IMR-90 (cell line): ENCODE measurements around the gene TMEM238. TPM values are rescaled to one million over a fixed set of nuclear protein-coding genes. Genes with fewer than 3 reads are reported as not detected.

Experiments
- ATAC-seq: fragments of 200-7000 bp; cut with Tn5 transposase; 2 replicates; pipeline ENCODE4 v1.9.1; 2020; ENCODE audit warnings: low read depth, mild to moderate bottlenecking, moderate library complexity
- BruUV-seq: library from RNA; stranded (reverse); fragments of 400-500 nt; replicated peaks from 2 replicates; lab custom pipeline; 2021; lab: Mats Ljungman, UMichigan
- CTCF ChIA-PET: fragments of 300-600 bp; formaldehyde crosslinking; extraction: SDS; loops from one replicate; lab custom pipeline; 2021; ENCODE audit warnings: antibody characterized with exemption; lab: Yijun Ruan, JAX
- POLR2A ChIA-PET: fragments of 300-600 bp; sonication (Branson Sonifier 250); formaldehyde crosslinking; loops from one replicate; lab custom pipeline; 2022; ENCODE audit warnings: antibody characterized with exemption; ENCODE audit not compliant: unreplicated experiment; lab: Charles Lee
- DNase-seq: peaks from one replicate; pipeline ENCODE4 v3.0.0; 2013
- H2AFZ ChIP-seq: replicated peaks from 2 replicates; pipeline ENCODE3; 2013; ENCODE audit warnings: low read length, mild to moderate bottlenecking; ENCODE audit not compliant: poor library complexity
- H2AK5ac ChIP-seq: 2 replicates; pipeline ENCODE4 v1.6.1; 2013; ENCODE audit warnings: low read depth, low read length, inconsistent platforms
- H2AK9ac ChIP-seq: replicated peaks from 2 replicates; pipeline ENCODE3; 2013; ENCODE audit warnings: mild to moderate bottlenecking, low read depth, low read length, moderate library complexity; ENCODE audit not compliant: poor library complexity
- H2BK120ac ChIP-seq: 2 replicates; pipeline ENCODE4 v1.6.1; 2013; ENCODE audit warnings: low read depth, low read length, inconsistent platforms
- H2BK15ac ChIP-seq: 3 replicates; pipeline ENCODE4 v1.6.1; 2013; ENCODE audit warnings: low read depth, low read length, inconsistent platforms
- H2BK20ac ChIP-seq: 2 replicates; pipeline ENCODE4 v1.6.1; 2013; ENCODE audit warnings: low read depth, mild to moderate bottlenecking, inconsistent platforms, low read length, moderate library complexity
- H2BK5ac ChIP-seq: 2 replicates; pipeline ENCODE4 v1.6.1; 2013; ENCODE audit warnings: mild to moderate bottlenecking, low read depth, low read length, inconsistent platforms; ENCODE audit not compliant: poor library complexity, severe bottlenecking
- H3K14ac ChIP-seq: replicated peaks from 2 replicates; pipeline ENCODE4 v1.6.1; 2013; ENCODE audit warnings: low read depth, low read length, inconsistent platforms
- H3K18ac ChIP-seq: 2 replicates; pipeline ENCODE4 v1.6.1; 2013; ENCODE audit warnings: low read depth, low read length, control low read depth
- H3K23ac ChIP-seq: 2 replicates; pipeline ENCODE4 v1.6.1; 2013; ENCODE audit warnings: low read depth, low read length, inconsistent platforms
- H3K27ac ChIP-seq: 2 replicates; pipeline ENCODE4 v1.5.1; 2013; ENCODE audit warnings: mild to moderate bottlenecking, control low read depth, low read length; ENCODE audit not compliant: insufficient read depth
- H3K27me3 ChIP-seq: 2 replicates; pipeline ENCODE4 v1.6.1; 2013; ENCODE audit warnings: low read length; ENCODE audit not compliant: control insufficient read depth, insufficient read depth
- H3K36me3 ChIP-seq: 2 replicates; pipeline ENCODE4 v1.6.1; 2013; ENCODE audit warnings: low read length, mixed read lengths; ENCODE audit not compliant: control insufficient read depth, insufficient read depth
- H3K4ac ChIP-seq: 2 replicates; pipeline ENCODE4 v1.6.1; 2013; ENCODE audit warnings: low read depth, low read length, inconsistent platforms
- H3K4me1 ChIP-seq: 2 replicates; pipeline ENCODE4 v1.6.1; 2013; ENCODE audit warnings: low read length, mixed read lengths; ENCODE audit not compliant: control insufficient read depth, insufficient read depth
- H3K4me2 ChIP-seq: 2 replicates; pipeline ENCODE4 v1.6.1; 2013; ENCODE audit warnings: low read depth, mild to moderate bottlenecking, control low read depth, low read length, moderate library complexity
- H3K4me3 ChIP-seq: 2 replicates; pipeline ENCODE4 v1.5.1; 2013; ENCODE audit warnings: low read depth, mild to moderate bottlenecking, control low read depth, low read length, moderate library complexity; ENCODE audit not compliant: insufficient read depth
- H3K56ac ChIP-seq: 2 replicates; pipeline ENCODE4 v1.6.1; 2013; ENCODE audit warnings: low read length, inconsistent platforms; ENCODE audit not compliant: insufficient read depth; ENCODE audit errors: extremely low read depth
- H3K79me1 ChIP-seq, 2 experiments: 2 replicates each; pipeline ENCODE4 v1.6.1; 2013; ENCODE audit warnings: low read length in 2 of 2, inconsistent platforms in 1 of 2, low read depth in 1 of 2
- H3K9ac ChIP-seq: 2 replicates; pipeline ENCODE4 v1.6.1; 2013; ENCODE audit warnings: low read depth, low read length, control low read depth
- H3K9me1 ChIP-seq: 2 replicates; pipeline ENCODE4 v1.6.1; 2013; ENCODE audit warnings: low read length, inconsistent platforms; ENCODE audit not compliant: insufficient read depth
- H3K9me3 ChIP-seq: 2 replicates; pipeline ENCODE4 v1.6.1; 2013; ENCODE audit warnings: low read length; ENCODE audit not compliant: control insufficient read depth, insufficient read depth
- H4K20me1 ChIP-seq: 2 replicates; pipeline ENCODE4 v1.6.1; 2013; ENCODE audit warnings: low read length, inconsistent platforms; ENCODE audit not compliant: insufficient read depth
- H4K5ac ChIP-seq: 2 replicates; pipeline ENCODE4 v1.6.1; 2013; ENCODE audit warnings: mild to moderate bottlenecking, low read depth, low read length, control low read depth
- H4K8ac ChIP-seq, 2 experiments: 2 replicates each; pipeline ENCODE4 v1.6.1; 2013; ENCODE audit warnings: low read depth in 2 of 2, low read length in 2 of 2, control low read depth in 1 of 2, inconsistent platforms in 1 of 2
- H4K91ac ChIP-seq: 2 replicates; pipeline ENCODE4 v1.6.1; 2013; ENCODE audit warnings: low read depth, low read length, inconsistent platforms; ENCODE audit not compliant: insufficient read depth
- FOS ChIP-seq: fragments of 150-350 bp; IDR thresholded peaks from 2 replicates; pipeline ENCODE4 v1.6.1; 2016; ENCODE audit warnings: low read depth, low read length
- MAFK ChIP-seq: IDR thresholded peaks from 2 replicates; pipeline ENCODE4 v1.6.1; 2012; ENCODE audit warnings: low read depth, low read length, improper control_type of control experiment
- MAZ ChIP-seq: IDR thresholded peaks from 2 replicates; pipeline ENCODE4 v1.6.1; 2012; ENCODE audit warnings: low read depth, mild to moderate bottlenecking, low read length, improper control_type of control experiment, moderate library complexity, borderline replicate concordance
- RAD21 ChIP-seq: IDR thresholded peaks from 2 replicates; pipeline ENCODE4 v1.6.1; 2012; ENCODE audit warnings: low read length, improper control_type of control experiment
- WGBS, 2 experiments: methylation state at CpG; one replicate each; pipeline versions ENCODE4 v1.1.5 to v1.1.7; 2013; ENCODE audit warnings: missing lambda C conversion rate in 2 of 2; ENCODE audit not compliant: insufficient read length in 1 of 2; ENCODE audit errors: extremely low coverage in 2 of 2; 5-methylcytosine and 5-hydroxymethylcytosine counted together
- dilution Hi-C: fragments of 300-500 bp; cut with HindIII; formaldehyde crosslinking; loops from one replicate; pipeline ENCODE4 v1.14.3; 2018; ENCODE audit warnings: low sequenced_read_pairs; ENCODE audit not compliant: unreplicated experiment
- in situ Hi-C: fragments of 300-500 bp; cut with MboI; formaldehyde crosslinking; loops from 3 replicates; pipeline ENCODE4 v1.14.3; 2019; ENCODE audit warnings: low sequenced_read_pairs, inconsistent platforms, mixed read lengths
- intact Hi-C: fragments of 100-400 bp; cut with micrococcal nuclease; formaldehyde crosslinking; loops from 2 replicates; pipeline ENCODE4 v1.10.0; 2022
- polyA plus RNA-seq, 3 experiments: library from polyadenylated mRNA; depleted of rRNA; stranded (reverse); fragments of >200 nt; gene quantifications; 2 replicates each; pipeline ENCODE4 v1.2.3, GENCODE V29; 2012; ENCODE audit warnings: low replicate concordance in 1 of 3
- total RNA-seq: library from RNA; depleted of rRNA; stranded (reverse); fragments of >200 nt; gene quantifications from 2 replicates; pipeline ENCODE4 v1.2.3, GENCODE V29; 2012

Gene TMEM238
- total and polyA plus RNA-seq, 2 of the 4 experiments (the other 2 are of a cell fraction): not detected

DNA sequence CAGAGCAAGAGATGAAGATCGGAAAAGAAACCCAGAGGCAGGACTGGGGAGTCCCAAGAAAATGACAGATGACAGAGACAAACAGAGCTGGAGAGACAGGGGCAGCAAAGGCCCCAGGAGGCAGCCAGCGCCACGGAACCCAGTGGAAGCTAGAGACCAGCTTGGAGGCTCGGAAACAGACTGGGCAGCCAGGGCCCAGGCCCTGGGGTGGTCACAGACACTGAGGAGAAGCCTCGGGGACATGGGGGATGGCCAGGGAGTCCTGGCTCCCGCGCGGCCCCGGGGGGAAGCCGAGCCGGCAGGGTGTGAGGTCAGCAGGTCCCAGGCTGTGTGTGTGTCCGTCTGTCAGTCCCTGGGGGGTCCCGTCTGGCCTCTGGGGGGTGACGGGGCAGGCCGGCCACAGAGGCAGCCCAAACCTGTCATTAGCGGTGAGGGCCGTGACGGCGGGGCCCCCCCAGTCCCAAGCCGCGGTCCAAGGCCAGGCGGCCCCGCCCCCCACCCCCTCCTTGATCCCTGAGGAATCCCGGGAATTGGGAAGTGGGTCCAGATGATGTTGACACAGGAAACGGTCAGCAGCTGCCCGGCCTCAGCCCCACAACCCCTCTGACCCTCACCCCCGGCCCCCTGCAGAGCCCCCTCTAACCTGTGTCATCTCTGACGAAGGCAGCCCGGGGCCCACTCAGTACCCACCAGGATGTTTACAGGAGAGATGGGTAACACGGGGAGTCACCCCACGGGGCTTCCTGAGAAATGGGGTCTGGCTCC is 9.9 kb downstream of the TMEM238 start:
- POLR2A ChIA-PET: no interaction called here
- Histone ChIP-seq H2BK20ac (peak overlapping the region; percentile 89), H3K14ac (peak overlapping the region; percentile 95), H3K18ac (peak overlapping the region; percentile 91), H3K27me3 (no peaks in the 10 kb centered on the region), H2BK15ac (peak overlapping the region; percentile 69; the same call in 1 of the 3 replicates), H2BK120ac (peak overlapping the region; percentile 91), H4K91ac (peak overlapping the region; percentile 98), H3K56ac (peak overlapping the region; percentile 72), H2AFZ (peak overlapping the region; percentile 93), H2AK9ac (peak overlapping the region; percentile 95), H4K8ac (peak overlapping the region; percentile 82 to 86), H2BK5ac (peak overlapping the region; percentile 96), H3K9ac (peak overlapping the region; percentile 58), H4K20me1 (peaks cover 7% of the 10 kb centered on the region), H3K9me1 (peaks cover 13% of the 10 kb centered on the region; the same call in 1 of the 2 replicates), H3K4me3 (no peak overlapping the region), H3K79me1 (peaks cover 5 to 26% of the 10 kb centered on the region in 2 experiments; a peak in 3 of 4 replicates), H3K23ac (peak overlapping the region; percentile 94), H3K4me1 (peaks cover 36% of the 10 kb centered on the region), H3K27ac (peak overlapping the region; percentile 96), H3K4ac (peak overlapping the region; percentile 96), H4K5ac (peak overlapping the region; percentile 98), H3K4me2 (peak overlapping the region; percentile 38), H2AK5ac (peak overlapping the region; percentile 98), H3K9me3 (no peaks in the 10 kb centered on the region), H3K36me3 (no peaks in the 10 kb centered on the region)
- ATAC-seq: peak; percentile 12
- dilution Hi-C loops: no loop called here
- intact Hi-C loops: no loop called here
- in situ Hi-C loops: no loop called here
- peak; percentile 74 for DNase-seq
- CTCF ChIA-PET: no interaction called here
- WGBS, 2 experiments: 6% methylated on average over 12 of the region's 31 CpGs; no CpG with 5 or more reads in 1 of the 2 experiments
- TF ChIP-seq FOS (peak; percentile 34; the same call in 1 of the 2 replicates), MAFK (no peak), MAZ (peak; percentile 70), RAD21 (no peak)
- BruUV-seq: no TSS peak
